Stimulated activated CD8-positive, alpha-beta memory T cell treated with anti-CD3 and anti-CD28 coated beads, Interleukin-12 subunit alpha, Interleukin-12 subunit beta, amount 100 ng/mL, for 1 hour (primary cell): ENCODE results near the gene PALD1.

Experiments used
- DNase-seq: peaks from one replicate; pipeline ENCODE4 v3.0.0-alpha.2; 2020; ENCODE audit warnings: low read depth

PALD1 gene

DNA sequence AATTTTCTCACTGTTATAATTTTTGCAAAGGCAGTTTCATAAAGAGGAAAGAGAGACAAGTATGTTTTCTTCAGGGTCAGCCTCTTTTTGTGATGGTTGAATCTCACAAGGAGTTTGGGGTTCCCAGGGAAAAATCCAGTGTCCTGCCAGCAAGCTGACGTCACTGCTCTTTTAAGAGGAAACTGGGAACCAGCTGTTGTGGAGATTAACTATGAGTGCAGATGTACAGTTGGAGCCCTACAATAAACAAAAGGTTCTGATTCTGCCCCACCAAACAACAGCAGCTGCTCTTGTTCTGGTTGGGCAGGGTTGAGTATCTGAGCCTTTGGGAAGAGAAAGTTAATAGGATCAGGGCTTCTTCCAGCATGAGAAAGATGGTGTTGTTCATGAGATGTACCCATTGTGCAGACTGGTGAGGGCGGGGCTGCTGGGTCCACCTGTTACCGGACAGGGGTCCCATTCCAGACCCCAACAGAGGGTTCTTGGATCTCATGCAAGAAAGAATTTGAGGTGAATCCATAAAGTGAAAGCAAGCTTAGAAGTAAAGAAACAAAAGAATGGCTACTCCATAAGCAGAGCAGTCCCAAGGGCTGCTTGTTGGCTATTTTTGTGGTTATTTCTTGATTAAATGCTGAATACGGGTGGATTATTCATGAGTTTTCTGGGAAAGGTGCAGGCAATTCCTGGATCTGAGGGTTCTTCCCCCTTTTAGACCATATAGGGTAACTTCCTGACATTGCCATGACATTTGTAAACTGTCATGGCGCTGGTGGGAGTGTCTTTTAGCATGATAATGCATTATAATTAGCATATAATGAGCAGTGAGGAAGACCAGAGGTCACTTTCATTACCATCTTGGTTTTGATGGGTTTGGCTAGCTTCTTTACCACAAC lies 111.4 kb downstream of the PALD1 start:
- DNase-seq, result no peak

DNA sequence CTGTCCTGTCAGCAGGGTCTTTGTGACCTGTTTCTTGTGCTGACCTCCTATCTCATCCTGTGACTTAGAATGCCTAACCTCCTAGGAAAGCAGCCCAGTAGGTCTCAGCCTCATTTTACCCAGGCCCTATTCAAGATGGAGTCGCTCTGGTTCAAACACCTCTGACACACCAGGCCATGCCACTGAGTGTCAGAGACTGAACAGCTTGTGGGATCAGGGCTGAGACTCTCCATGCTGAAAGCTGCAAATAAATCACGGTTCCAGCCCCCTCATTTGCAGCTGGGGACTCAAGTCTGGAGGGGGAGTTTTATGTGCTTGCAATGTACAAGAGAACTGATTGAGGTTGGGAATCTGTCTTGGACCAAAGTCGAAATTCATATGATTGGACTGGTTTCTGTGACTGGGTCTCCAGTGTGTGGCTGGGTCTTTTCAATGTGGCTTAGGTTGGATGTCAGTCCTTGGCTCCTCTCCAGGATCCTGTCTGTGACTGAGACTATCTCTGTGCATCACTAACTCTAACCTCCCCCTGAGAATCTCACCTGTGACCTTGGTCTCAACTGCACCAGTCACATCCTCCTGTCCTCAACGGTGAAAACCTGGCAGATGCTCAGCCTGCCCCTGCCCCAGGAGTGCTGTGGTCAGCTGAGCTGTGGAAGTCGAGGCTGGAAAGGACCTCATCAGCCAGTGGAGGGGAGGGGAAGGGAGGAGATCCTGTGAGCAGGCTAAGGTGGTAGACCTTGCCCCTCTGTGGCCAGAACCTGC lies 112.3 kb downstream of the PALD1 start:
- DNase-seq, result no peak

DNA sequence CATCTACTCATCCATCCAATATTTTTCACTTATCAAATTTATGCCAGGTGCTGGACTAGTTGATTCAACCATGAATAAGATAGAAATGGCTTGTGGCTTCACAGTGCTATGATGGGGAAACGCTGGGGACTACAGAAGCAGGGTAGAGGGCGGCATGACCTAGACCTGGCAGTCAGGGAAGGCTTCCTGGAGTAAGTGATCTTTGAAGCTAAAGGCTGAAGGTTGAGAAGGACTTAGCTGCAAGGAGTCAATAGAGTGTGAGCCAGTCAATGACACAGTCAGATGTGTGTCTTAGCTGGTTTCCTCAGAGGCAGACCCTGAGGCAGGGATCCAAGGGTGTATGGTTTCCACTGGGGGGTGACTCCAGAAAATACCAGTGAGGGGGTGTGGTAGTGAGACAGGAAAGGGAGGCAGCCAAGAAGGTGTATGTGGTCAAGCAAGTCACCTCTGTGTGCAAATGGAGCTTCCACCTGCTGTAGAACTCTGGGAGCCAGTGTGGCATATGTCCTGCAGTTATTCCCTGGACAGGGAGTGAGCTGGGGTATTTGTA lies 113.7 kb downstream of the PALD1 start:
- DNase-seq, result no peak

DNA sequence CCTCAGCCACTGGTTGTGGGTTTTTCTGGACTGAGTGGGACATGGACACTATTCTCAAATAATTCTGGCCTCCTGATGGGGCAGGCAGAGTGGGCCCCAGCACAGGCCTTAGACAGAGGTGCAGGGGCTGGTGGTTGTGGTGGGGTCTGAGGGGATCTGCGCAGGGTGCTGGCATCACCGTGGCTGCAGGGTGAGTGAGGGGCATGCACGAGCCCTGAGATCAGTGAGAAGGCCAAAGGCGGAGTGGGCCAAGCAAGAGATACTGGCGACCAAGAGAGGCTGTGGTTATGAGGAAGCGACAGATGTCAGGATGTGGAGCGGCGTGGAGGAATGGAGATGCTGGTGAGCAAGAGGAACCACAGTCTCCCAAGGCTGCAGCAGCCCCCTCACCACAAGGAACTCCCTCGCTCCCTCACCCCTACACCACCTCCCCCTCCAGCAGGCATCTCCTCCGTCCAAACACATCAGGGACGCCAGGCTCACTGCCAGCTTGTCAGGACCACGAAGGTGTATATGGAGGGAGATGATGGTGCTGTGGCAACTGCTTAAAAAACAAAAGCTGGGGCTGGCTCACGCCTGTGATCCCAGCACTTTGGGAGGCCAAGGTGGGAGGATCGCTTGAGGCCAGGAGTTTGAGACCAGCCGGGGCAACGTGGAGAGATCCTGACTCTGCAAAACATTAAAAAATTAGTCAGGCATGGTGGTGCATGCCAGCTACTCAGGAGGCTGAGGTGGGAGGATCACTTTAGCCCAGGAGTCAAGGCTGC lies 114.4 kb downstream of the PALD1 start:
- no peak for DNase-seq

DNA sequence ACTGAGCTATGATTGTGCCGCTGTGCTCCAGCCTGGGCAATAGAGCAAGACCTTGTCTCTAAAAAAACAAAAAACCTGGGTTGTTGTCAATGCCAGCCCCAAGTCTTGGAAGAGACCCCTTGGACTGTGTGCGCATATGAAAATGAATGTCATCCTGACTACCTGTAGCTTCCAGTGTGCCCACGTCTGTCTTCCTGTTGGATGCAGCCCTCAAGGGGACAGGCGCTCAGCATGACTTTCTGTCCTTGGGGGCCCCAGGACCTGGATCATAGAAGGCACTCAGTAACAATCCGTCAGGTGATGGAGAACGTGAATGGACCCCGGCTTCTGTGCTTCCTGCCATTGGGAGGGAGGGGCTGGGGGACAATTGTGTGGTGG lies 114.9 kb downstream of the PALD1 start:
- DNase-seq, result no peak

DNA sequence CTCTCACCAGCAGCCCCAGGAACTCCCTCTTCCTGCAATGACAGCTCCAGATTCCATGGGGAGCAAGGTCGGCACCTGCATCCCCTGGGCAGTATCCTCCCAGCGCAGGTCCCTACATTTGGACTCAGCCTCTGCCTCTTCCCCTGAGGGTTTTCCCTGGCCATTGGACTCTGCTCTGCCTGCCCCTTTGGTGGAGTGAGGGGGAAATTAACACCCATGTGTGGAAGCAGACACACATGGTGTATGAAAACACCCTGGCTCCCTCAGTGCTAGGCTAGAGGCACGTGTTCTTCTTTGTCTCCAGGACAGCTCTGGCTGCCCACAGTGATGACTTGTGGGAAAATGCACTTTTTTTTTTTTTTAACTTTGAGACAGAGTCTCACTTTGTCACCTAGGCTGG lies 115.6 kb downstream of the PALD1 start:
- no peak for DNase-seq

DNA sequence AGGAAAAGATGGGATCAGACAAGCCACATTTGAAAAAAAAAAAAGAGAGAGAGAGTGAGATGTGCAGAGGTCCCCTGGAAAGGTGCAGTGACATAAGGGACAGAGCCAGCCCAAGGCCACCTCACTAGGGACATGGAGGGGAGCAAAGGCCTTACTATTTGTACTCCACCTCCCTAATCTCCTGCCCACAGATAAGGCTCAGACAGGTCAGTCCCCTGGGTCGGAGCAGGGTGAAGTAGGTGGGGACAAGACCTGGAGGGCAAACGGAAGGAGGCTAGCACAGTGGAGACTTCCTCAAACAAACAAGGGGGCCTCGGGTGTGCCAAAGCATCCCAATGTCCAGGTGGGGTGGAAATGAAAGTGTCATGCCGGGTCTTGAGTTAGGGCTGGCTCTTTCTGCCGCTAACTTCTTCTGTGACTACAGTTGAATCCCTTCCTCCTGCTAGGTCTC lies 117.0 kb downstream of the PALD1 start:
- DNase-seq, result no peak

DNA sequence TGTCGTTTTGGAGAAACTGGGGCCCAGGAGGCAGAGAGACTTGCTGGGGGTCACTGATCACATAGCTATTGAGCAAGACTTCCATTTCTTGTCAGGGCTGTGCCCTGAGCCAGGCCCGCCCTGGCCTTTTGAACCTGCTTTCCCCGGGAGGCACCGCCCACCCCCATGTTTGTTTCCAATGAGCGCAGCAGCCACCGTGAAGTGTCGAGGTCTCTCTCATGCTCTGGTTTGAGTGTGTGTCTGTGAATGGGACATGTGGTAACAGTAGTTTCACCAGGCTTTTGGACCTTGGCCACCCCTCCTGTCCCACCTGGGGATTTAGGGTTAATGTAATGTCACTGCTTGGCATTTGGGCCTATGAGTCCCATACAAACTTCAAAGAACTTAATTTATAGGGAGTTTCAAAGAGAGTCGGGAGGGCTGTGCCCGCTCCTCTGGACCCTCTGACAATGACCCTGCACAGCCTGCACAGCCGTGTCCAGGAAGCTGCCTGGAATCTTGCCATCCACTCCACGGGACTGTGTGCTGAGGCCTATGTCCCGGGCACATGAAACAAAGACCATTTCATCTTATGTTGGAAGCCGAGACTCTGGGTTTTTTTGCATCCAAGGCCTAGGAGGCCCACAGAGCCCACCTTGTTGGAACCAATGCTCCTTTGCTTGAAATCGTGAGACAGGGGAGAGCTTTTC lies 117.7 kb downstream of the PALD1 start:
- DNase-seq, result no peak

DNA sequence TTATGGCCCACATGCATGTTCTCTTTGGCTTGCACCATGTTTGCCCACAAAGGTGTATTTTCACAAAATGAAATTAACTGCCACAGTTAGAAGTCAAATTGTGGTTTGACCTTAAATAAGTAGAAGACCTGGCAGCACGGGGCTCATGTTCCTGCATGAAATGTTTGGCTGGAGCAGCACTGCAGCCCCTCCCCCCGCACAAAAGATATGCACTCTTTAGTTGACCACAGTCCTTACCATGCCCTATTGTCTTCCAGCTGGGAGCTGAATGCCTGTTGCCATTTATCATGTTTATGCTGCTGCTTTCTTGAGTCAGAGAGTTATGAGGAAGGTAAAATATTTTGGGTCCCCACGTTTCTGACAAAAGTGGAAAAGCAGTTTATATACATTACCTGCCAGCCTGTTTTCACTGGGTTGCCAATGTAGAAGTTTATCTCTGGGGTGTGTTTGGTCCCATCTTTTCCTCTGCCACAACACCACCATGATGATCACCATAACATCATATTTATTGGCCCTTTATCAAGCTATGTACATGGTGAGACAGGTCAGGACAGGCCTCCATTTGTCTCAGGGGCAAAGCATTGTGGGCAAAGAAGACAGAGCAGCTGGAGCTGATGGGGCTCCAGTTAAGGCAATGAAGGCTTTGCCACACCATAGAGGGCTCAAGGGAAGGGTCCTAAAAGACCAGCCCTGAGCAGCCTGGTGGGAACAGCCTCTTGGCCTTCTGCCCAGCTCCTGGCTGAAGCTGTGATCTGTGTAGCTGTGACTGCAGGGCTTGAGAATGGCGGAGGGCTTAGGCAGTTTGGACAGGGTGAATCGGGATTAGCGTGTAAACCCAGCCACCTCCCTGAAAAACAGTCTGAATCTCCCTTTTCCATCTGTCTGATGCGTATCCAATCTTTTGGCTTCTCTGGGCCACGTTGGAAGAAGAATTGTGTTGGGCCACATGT lies 118.6 kb downstream of the PALD1 start:
- DNase-seq, result no peak

DNA sequence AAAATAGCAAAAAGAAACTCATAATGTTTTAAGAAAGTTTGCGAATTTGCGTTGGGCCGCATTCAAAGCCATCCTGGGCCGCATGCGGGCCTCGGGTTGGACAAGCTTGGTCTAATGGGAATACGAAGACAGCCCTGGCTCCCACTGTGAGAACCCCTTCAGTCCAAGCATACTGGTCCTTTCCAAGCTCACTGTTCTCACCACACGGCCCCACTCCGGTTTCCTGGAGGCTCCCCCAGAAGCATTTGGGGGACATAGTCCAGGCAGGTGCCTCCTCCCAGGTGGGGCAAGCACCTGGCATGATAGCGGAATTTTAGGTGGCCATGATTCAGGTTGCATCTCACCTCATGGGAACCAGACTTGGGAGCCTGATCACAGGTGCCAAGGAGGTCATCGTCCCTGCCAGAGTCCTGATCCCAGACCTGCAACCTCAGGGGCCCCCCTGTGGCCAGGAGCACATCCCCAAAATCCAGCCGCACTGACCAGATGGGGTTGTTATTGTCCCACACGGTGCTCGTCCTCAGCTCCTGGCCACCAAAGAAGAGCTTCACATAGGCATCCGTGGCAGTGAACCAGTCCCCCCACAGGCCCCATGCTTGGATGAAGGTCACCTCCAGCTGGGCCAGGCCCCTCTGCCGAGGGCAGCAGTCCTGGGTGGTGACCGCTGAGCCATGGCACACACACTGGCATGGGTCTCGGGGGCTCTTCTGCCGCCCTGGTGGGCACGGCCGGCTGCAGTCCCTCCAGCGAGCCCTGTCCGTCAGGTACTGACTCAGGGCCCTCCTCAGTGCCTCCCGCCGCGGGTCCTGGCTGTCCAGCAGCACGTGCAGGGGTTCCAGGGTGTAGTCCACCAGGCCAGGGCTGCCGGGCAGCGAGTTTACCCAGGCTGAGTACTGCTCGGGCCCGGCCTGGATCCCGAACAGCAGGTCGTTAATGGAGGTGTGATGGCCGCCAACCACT lies 119.6 kb downstream of the PALD1 start:
- DNase-seq, result no peak

DNA sequence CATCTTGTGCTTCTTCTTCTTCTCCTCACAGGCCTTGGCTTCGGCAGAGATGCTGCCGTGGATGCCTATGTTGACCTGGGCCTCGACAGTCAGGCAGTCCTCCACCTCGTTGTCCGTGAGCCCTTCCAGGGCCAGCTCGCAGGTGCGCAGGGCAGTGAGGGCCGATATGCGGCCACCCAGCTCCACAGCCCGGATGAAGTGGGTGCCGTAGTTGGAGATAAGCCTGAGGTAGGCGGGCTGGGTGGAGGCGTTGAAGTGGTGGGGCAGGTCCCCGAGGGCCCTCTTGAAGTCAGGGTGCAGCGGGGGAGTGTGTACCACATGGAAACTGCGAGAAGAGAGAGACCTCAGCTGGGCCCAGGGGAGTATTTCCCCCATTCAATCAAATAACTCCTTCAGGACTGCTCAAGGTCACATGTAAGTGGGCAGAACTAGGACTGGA lies 120.3 kb downstream of the PALD1 start:
- no peak for DNase-seq

DNA sequence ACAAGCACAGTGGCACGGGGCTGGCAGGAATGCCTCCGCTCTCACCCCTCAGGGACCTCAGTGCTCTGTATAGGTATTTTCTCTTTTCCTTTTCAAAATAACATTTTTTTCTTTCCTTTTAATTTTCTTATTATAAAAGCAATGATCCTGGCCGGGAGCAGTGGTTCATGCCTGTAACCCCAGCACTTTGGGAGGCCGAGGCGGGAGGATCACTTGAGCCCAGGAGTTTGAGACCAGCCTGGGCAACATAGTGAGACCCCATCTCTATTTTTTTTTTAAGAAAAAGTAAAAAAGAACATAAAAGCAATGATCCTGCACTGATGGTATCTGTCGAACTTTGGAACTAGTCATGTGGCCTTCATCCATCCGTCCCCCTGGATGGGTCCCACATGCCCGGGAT lies 120.8 kb downstream of the PALD1 start:
- DNase-seq, result no peak

DNA sequence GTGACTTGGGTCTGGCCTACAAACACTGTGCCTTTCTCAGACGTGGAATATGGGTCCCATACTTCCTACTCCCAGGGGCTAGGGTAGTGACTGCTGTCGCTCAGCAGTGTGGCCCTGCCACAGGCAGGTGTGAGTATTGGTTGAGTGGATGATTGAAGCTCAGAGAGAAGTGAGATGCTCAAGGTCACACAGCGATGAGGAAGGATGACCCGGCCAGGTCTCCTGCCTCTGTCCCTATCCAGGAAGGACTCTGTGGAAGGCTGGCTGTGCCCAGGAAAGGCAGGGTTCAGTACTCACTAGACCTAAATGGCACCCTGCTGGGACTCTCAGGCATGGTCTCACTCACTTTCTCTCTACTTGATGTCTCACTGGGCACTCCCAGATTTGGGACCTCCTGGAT lies 121.2 kb downstream of the PALD1 start:
- DNase-seq, result no peak

DNA sequence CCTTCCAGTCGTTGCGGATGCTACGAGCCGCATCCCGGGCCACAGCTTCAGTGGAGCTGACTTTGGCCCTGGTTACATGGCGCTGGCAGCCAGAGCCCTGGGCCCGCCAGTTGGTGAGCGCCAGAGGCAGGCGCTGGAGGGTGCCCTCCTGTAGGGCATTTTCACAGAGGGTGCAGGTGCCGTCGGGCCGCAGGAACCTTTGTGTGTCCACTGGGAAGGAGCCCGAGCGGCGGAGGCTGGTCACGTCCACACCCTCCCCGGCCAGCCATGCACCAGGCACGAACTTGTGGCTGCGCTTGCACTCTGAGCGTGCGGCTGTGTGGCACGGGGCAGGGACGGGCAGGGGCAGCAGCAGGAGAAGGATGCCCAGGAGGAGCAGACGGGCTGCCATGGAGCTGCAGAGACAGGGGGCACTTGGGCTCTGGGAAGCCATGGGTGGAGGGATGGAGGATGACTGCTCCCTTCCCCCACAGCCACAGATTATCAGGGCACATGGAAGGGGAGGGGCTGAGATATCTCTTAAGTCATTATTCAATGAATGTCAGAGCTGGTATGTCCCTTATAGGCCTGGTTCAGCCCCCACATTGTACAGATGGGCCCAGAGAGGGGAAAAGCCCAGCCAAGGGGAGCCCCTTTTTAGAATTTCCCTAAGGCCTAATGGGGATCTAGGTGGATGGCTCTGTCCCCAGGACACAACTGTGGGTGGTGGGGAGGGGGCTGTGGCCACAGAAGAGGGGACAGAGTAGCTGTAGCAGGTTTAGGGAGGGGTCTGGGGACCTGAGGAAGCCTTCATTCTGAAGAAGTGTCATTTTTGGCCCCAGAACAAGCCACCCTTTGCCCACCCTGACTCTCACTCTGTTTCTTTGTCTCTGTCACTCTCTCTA lies 122.2 kb downstream of the PALD1 start:
- DNase-seq, result no peak

DNA sequence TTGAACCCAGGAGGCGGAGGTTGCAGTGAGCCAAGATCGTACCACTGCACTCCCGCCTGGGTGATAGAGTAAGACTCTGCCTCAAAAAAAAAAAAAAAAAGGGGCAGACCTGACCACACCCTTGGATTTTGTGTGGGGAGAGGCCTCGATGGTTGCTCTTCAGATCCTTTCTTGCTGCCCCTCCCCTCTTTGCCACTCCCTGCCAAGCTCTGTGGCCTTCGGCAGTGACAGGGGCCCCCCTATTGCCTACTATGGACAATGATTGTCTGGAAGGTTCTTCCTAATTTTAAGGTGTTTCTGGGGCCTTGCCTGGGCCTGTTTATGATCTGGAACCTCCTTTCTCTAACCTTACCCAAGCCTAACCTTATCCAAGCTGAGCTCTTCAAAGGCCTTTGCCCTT lies 123.2 kb downstream of the PALD1 start:
- DNase-seq, result no peak

DNA sequence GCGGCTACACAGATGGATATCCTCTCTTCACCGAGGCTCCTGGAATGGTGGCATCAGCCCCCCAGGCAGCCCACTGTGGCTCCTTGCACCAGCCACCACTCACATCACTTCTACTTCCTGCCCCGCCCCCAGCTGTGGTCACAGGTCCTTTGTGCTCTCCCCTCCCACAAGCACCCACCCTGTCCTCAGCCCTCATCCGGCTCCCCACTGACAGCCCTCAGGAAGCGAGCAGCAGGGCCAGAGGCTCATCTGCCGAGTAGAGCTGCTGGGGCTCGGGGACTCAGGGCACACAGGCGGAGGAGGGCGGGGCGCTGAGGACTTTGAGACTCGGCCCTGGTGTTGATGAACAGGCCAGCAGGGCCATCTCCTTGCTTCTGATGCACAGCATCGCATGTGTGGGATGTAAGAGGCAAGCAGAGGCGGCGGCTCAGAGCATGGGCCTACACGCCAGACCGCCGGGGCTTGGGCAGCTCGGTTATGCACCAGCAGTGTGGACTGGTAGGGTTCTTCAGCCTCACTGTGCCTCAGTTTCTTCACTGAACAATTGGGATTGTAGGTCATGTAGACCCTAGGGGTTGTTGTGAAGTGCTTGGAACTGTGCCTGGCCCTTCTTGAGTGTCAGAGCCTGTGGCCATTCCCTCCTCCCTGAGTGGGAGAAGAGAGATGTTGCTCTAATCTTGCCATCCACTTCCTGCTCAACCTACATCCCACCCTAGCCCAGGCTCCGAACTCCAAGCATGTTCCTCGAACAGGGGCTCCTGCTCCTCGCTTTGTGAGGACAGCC lies 124.3 kb downstream of the PALD1 start, which contains the start of gene PRF1:
Gene PRF1, minus strand, starts transcription at position 77 of the 784 bp plus-strand sequence. CDS start 1,839 bp downstream, outside the sequence.
- DNase-seq, result peak; percentile 70

DNA sequence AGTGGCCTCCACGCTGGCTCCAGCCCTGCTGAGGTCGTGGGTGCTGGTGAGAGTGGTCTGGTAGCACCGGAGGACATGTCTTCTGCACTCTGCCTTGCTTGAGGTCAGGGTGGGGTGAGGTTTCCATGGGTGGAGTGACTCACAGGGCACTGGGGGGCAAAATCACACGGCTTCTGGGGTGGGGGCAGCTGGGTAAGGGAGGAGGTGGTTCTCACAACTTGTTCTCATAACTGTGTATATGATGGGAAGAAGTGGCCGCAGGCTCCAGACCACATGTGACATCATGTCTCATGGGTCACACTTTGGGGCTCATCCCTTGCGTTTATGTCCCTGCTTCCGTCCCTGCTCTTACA lies 124.9 kb downstream of the PALD1 start:
- DNase-seq, result peak; percentile 52
